HTERT RPE-1 (cell line): ENCODE results near the gene LOC101059915.

Experiments
- in situ Hi-C: fragments of 300-500 bp; cut with MboI; formaldehyde crosslinking; loops from 4 replicates; pipeline ENCODE4 v1.14.3; 2020; ENCODE audit warnings: low sequenced_read_pairs

Gene LOC101059915

GRCh38 chrX:71667328-71668247 is at the start of gene LOC101059915:
LOC101059915 (plus strand) TSS chrX:71667546.
- in situ Hi-C loops = no loop called here

GRCh38 chrX:71617742-71618141 is 49.6 kb upstream of the LOC101059915 start:
- in situ Hi-C loops = no loop called here

GRCh38 chrX:71618303-71618721 is 49.0 kb upstream of the LOC101059915 start, which contains the start of gene CXCR3:
CXCR3 (minus strand) TSS chrX:71618511; CDS start chrX:71618449, 62 bp downstream.
- in situ Hi-C loops = no loop called here

- in situ Hi-C loops = no loop called here
Measured at GRCh38 chrX:71618787-71619186, 48.6 kb upstream of the LOC101059915 start.

- in situ Hi-C loops = no loop called here
Measured at GRCh38 chrX:71619193-71619592, 48.2 kb upstream of the LOC101059915 start.

- in situ Hi-C loops = no loop called here
Measured at GRCh38 chrX:71619986-71620385, 47.4 kb upstream of the LOC101059915 start.

- in situ Hi-C loops = no loop called here
Measured at GRCh38 chrX:71621603-71622002, 45.7 kb upstream of the LOC101059915 start.

GRCh38 chrX:71622032-71622575 is 45.2 kb upstream of the LOC101059915 start:
- in situ Hi-C loops = no loop called here

- in situ Hi-C loops = no loop called here
Measured at GRCh38 chrX:71622576-71623450, 44.5 kb upstream of the LOC101059915 start.

GRCh38 chrX:71623714-71624113 is 43.6 kb upstream of the LOC101059915 start:
- in situ Hi-C loops = no loop called here

- in situ Hi-C loops = no loop called here
Measured at GRCh38 chrX:71625471-71625870, 41.9 kb upstream of the LOC101059915 start.

- in situ Hi-C loops = no loop called here
Measured at GRCh38 chrX:71626576-71626975, 40.8 kb upstream of the LOC101059915 start.

- in situ Hi-C loops = no loop called here
Measured at GRCh38 chrX:71627588-71628404, 39.5 kb upstream of the LOC101059915 start.

- in situ Hi-C loops = no loop called here
Measured at GRCh38 chrX:71629467-71629866, 37.9 kb upstream of the LOC101059915 start.

- in situ Hi-C loops = no loop called here
Measured at GRCh38 chrX:71632923-71633657, 34.3 kb upstream of the LOC101059915 start.

GRCh38 chrX:71634366-71634765 is 33.0 kb upstream of the LOC101059915 start:
- in situ Hi-C loops = no loop called here

GRCh38 chrX:71636438-71637252 is 30.7 kb upstream of the LOC101059915 start:
- in situ Hi-C loops = no loop called here

- in situ Hi-C loops = no loop called here
Measured at GRCh38 chrX:71637253-71637618, 30.1 kb upstream of the LOC101059915 start.

GRCh38 chrX:71637848-71638247 is 29.5 kb upstream of the LOC101059915 start:
- in situ Hi-C loops = no loop called here
